RWPE2 (cell line): Measurements from ENCODE around the gene MAD2L2.
A peak's percentile ranks its signal among the peaks of the same experiment; 100 is the strongest.

Experiments
- ATAC-seq: fragments of 200-7000 bp; cut with Tn5 transposase; 3 replicates; pipeline ENCODE4 v1.9.1; 2021; ENCODE audit warnings: low read depth
- DNase-seq: peaks from one replicate; pipeline ENCODE4 v3.0.0-alpha.2; 2020; ENCODE audit warnings: low spot score
- H3K27ac ChIP-seq: fragments of 450-650 bp; 2 replicates; pipeline ENCODE4 v1.5.1; 2017; ENCODE audit warnings: mild to moderate bottlenecking; ENCODE audit not compliant: poor library complexity, severe bottlenecking
- H3K27me3 ChIP-seq: fragments of 250-450 bp; sonication (Bioruptor Pico); 2 replicates; pipeline ENCODE4 v1.5.1; 2021; ENCODE audit warnings: mild to moderate bottlenecking, moderate library complexity; ENCODE audit not compliant: insufficient read depth, poor library complexity, severe bottlenecking
- H3K36me3 ChIP-seq: fragments of 250-450 bp; sonication (Bioruptor Pico); 2 replicates; pipeline ENCODE4 v1.5.1; 2020; ENCODE audit warnings: low read depth, mild to moderate bottlenecking, moderate library complexity
- H3K4me1 ChIP-seq: fragments of 250-450 bp; sonication (Bioruptor Pico); 2 replicates; pipeline ENCODE4 v1.5.1; 2021; ENCODE audit warnings: mild to moderate bottlenecking, moderate library complexity; ENCODE audit not compliant: insufficient read depth, poor library complexity, severe bottlenecking
- H3K4me3 ChIP-seq: fragments of 250-450 bp; sonication (Bioruptor Pico); 2 replicates; pipeline ENCODE4 v1.5.1; 2021; ENCODE audit warnings: mild to moderate bottlenecking, moderate library complexity; ENCODE audit not compliant: severe bottlenecking
- H3K9me3 ChIP-seq: fragments of 250-450 bp; sonication (Bioruptor Pico); 2 replicates; pipeline ENCODE4 v1.5.1; 2021; ENCODE audit warnings: mild to moderate bottlenecking, moderate library complexity; ENCODE audit not compliant: severe bottlenecking
- TF ChIP-seq, protein P1 (sequence below): fragments of 450-650 bp; IDR thresholded peaks from one replicate; pipeline ENCODE4 v1.5.1; 2017; ENCODE audit warnings: mild to moderate bottlenecking, moderate library complexity; ENCODE audit not compliant: poor library complexity, severe bottlenecking

Gene MAD2L2

DNA sequence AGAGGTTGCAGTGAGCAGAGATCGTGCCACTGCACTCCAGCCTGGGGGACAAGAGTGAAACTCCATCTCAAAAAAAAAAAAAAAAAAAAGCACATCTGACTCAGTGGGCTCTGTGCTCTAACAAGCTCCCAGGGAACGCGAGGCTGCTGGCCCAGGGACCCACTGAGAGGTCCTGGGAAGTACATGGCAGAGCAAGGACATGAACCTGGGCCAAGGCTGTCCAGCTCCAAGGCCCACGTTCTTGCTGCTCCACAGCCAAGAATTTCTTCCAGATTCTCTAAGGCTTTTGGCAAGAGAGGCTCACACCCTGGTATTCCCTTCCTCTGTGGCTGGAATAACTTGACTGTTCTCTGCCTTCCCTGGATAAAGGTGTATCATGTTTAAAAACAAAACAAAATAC, 39.6 kb upstream of the MAD2L2 start:
- no peaks in the 10 kb centered on the region for H3K27me3 ChIP-seq
- TF ChIP-seq, protein P1, sequence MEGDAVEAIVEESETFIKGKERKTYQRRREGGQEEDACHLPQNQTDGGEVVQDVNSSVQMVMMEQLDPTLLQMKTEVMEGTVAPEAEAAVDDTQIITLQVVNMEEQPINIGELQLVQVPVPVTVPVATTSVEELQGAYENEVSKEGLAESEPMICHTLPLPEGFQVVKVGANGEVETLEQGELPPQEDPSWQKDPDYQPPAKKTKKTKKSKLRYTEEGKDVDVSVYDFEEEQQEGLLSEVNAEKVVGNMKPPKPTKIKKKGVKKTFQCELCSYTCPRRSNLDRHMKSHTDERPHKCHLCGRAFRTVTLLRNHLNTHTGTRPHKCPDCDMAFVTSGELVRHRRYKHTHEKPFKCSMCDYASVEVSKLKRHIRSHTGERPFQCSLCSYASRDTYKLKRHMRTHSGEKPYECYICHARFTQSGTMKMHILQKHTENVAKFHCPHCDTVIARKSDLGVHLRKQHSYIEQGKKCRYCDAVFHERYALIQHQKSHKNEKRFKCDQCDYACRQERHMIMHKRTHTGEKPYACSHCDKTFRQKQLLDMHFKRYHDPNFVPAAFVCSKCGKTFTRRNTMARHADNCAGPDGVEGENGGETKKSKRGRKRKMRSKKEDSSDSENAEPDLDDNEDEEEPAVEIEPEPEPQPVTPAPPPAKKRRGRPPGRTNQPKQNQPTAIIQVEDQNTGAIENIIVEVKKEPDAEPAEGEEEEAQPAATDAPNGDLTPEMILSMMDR: no peak
- no peak for DNase-seq
- H3K9me3 ChIP-seq: no peaks in the 10 kb centered on the region
- H3K27ac ChIP-seq: no peak overlapping the region
- no peaks in the 10 kb centered on the region for H3K4me1 ChIP-seq
- H3K4me3 ChIP-seq: no peak overlapping the region
- no peaks in the 10 kb centered on the region for H3K36me3 ChIP-seq
- ATAC-seq: no peak

DNA sequence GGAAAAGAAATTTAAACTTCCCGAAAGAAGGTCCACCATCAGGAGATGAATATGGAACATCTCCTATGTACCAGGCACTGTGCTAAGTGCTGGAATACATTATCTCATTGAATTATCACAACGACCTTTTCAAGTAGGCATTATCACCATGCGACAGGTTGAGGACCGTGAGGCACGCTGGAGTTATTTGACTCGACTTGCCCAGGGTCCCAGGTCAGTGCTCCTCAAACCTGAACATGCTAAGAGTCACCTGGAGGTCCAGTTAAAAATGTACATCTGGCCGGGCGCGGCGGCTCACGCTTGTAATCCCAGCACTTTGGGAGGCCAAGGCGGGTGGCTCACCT, 39.1 kb upstream of the MAD2L2 start:
- ATAC-seq (no peak), DNase-seq (no peak)
- Histone ChIP-seq H3K36me3 (no peaks in the 10 kb centered on the region), H3K27me3 (no peaks in the 10 kb centered on the region), H3K4me1 (no peaks in the 10 kb centered on the region), H3K9me3 (no peaks in the 10 kb centered on the region), H3K27ac (no peak overlapping the region), H3K4me3 (no peak overlapping the region)
- TF ChIP-seq, protein P1: peak; percentile 67

DNA sequence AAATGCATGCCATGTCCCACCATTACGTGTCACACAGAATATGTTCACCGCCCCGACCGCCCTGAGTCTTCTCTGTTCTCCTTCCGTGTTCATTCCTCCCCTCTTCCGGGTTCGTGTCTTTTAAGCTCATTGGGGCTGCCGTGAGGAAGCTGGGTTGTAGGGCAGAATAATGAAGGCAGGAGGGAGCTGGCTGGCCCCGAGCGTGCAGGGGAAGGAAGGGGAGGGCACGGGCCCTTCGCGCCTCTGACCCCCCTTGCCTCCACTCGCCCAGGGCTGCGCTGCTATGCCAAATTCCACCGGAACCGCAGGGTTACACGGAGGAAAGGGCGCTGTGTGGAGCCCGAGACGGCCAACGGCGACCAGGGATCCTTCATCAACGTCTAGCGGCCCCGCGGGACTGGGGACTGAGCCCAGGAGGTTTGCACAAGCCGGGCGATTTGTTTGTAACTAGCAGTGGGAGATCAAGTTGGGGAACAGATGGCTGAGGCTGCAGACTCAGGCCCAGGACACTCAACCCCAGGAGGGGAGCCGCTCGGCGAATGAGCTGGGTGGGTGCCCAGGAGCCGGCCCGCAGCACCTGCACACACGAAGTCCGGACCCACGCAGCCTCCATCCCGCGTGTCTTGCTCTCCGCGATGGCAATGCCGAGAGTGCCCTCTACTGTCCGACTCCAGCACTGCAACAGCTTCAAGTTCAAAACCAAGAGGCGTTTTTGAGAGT, 38.5 kb upstream of the MAD2L2 start:
- H3K36me3 ChIP-seq: no peaks in the 10 kb centered on the region
- DNase-seq (no peak), ATAC-seq (peak; percentile 49)
- H3K9me3 ChIP-seq: no peaks in the 10 kb centered on the region
- H3K4me3 ChIP-seq: peak overlapping the region; percentile 9
- no peak overlapping the region for H3K27ac ChIP-seq
- TF ChIP-seq, protein P1: peak; percentile 95
- H3K27me3 ChIP-seq: no peaks in the 10 kb centered on the region
- no peaks in the 10 kb centered on the region for H3K4me1 ChIP-seq

DNA sequence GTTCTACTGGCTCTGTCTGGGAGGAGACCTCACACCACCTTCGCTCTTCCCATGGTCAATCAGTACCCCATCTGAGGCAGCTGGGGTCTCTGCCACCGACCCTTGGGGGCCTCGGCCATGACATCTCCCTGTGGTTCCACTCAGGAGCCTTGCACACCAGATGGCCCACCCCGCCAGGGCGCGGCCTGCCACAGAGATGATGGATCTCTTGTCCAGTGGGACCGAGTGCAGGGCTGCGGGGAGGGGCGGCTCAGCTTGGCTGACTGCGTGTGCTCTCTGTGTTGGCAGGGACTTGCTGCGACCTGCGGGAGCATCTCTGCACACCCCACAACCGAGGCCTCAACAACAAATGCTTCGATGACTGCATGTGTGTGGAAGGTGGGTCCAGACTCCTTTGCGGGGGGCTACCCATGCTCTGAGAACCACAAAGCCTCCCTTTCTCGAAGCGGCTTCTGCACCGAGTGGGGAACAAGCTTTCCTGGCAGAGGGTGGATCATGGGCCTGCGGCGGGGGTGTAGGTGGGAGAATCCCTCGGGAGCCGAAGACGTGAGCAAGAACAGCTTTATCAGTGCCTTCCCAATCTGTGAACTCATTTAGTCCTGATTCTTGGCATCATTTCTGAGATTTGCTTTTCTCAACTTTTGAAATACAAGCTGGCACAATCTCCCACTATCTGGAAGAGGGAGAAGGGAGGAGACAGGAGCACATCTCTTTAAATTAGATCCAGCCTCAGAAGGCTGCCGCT, 34.1 kb upstream of the MAD2L2 start:
- no peak overlapping the region for H3K4me3 ChIP-seq
- no peak for DNase-seq
- H3K27me3 ChIP-seq: no peaks in the 10 kb centered on the region
- no peaks in the 10 kb centered on the region for H3K4me1 ChIP-seq
- ATAC-seq: no peak
- no peak overlapping the region for H3K27ac ChIP-seq
- TF ChIP-seq, protein P1: no peak
- no peaks in the 10 kb centered on the region for H3K36me3 ChIP-seq
- H3K9me3 ChIP-seq: no peaks in the 10 kb centered on the region

DNA sequence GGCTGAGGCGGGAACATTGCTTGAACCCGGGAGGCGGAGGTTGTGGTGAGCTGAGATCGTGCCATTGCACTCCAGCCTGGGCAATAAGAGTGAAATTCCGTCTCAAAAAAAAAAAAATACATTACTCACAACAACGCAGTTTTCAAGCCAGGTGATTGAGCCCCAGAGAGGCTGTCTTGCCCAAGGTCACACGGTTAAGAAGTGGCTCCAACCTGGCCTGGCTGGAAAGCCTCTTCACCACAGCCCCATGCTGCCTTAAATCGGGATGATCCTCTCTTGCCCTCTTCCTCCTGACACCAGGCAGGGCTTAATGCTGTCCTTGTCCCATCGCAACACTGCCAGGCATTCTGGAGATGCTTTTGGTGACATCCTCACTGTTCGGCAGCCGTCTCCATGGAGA, 32.1 kb upstream of the MAD2L2 start:
- Histone ChIP-seq H3K9me3 (no peaks in the 10 kb centered on the region), H3K4me1 (no peaks in the 10 kb centered on the region), H3K36me3 (no peaks in the 10 kb centered on the region), H3K27ac (no peak overlapping the region), H3K4me3 (no peak overlapping the region), H3K27me3 (no peaks in the 10 kb centered on the region)
- TF ChIP-seq, protein P1: no peak
- DNase-seq: no peak
- ATAC-seq: no peak
